Measurements from ENCODE around the gene ACVRL1.

DNA sequence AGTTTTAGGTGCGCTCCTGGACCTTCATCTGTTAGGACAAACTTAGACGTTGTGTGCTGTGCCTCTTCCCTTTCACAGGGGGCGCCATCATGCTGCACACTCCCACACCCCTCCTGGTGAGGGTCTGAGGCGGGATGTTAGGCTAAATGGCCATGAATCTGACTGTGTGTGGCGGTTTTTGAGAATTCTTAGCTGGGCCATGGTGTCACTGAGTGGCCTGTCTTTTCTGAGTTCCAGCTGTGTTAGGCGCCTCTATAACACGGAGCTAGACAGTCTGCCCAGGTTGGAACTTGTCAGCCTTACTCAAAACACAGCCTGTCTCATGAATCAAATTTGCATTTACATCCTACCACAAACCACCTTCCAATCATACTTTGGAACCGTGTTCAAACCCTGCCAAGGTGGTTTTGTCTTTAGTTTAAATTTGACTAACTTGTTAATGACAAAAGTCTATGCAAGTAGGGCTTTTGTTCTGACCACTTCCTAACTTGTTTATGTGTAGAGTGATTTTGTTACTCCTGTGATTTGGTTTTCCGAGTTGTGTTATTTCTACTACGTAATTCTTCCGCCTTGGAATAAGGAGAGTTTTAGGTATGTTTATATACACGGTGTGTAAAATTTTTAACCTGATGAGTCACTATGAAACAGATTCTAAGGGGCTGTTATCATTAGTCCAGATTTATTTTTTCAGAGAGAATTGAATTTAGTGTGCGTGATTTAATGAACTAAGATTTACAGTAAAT lies 63.8 kb downstream of the ACVRL1 start:
- TF ChIP-seq, protein P1, sequence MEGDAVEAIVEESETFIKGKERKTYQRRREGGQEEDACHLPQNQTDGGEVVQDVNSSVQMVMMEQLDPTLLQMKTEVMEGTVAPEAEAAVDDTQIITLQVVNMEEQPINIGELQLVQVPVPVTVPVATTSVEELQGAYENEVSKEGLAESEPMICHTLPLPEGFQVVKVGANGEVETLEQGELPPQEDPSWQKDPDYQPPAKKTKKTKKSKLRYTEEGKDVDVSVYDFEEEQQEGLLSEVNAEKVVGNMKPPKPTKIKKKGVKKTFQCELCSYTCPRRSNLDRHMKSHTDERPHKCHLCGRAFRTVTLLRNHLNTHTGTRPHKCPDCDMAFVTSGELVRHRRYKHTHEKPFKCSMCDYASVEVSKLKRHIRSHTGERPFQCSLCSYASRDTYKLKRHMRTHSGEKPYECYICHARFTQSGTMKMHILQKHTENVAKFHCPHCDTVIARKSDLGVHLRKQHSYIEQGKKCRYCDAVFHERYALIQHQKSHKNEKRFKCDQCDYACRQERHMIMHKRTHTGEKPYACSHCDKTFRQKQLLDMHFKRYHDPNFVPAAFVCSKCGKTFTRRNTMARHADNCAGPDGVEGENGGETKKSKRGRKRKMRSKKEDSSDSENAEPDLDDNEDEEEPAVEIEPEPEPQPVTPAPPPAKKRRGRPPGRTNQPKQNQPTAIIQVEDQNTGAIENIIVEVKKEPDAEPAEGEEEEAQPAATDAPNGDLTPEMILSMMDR (IDR thresholded peaks at IDR 0.05) = peak; percentile 73
- TF ChIP-seq EZH2 (IDR thresholded peaks at IDR 0.05; ENCODE audit: borderline replicate concordance, insufficient read depth, low read depth, low read length, poor library complexity, severe bottlenecking) = no peak

Data from B cell (primary cell).